Measurements from ENCODE around the gene ZNF287.
"Not testable (repeated sequence)": the region's sequence is repeated elsewhere in the genome, so short reads cannot be mapped to it uniquely, and the experiment has no call there.

Gene ZNF287
- 29.0 to 31.5 reads per million in 2 donors for total RNA-seq

GRCh38 chr17:16568541-16569357 is at the start of gene ZNF287:
Gene ZNF287, minus strand, starts transcription at chr17:16569204. Its CDS starts 1,473 bp downstream, at chr17:16567731.
- peak; percentile 81 for DNase-seq

DNA sequence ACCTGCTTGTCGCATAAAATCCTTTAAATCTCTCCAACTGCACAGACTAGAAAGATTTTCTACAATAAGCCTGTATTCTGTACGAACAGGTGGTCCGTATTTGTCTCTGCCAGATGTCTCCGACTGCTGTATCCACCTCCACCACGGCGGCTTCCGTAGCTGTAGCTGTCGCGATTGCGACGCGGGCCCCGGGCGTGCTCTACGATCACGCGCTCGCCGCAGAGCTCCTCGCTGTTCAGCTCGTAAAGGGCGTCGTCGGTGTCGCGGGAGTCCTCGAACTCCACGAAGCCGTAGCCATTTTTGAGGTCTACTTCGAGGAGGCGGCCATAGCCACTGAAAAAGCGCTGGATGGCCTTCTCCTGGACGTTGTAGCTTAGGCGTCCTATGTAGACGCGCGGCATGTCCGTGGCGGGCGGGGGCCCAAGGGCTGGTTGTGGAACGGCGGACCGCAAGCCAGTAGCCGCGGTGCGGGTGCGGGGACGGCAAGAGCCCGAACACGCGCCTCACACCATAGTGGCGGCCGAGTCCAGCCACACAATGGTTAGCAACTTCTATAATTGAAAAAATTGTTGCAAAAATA is 48.6 kb upstream of the ZNF287 start:
- DNase-seq, result no peak

GRCh38 chr17:16599537-16599936 is 30.5 kb upstream of the ZNF287 start:
- no peak for DNase-seq

DNA sequence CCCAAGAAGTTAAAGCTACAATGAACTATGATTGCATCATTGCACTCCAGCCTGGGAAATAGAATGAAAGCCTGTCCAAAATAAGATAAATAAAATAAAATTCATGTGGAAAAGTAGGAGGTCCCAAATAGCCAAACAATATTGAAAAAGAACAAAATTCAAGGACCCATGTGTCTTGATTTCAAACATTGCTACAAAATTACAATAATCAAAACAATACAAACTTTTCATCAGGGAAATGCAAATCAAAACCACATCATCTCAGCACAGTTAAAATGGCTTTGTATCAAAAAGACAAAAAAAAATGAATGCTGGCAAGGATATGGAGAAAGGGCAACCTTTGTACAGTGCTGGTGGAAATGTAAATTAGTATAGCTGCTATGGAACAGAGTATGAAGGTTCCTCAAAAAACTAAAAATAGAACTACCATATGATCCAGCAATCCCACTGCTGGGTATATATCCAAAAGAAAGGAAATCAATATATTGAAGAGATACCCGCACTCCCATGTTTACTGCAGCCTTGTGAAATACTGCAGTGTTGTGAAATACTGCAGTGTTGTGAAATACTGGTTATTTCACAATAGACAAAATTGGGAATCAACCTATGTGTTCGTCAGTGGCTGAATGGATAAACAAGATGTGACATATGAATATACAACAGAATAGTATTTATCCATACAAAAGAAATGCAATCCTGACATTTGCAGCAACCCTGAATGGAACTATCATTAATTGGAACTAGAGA is 24.5 kb upstream of the ZNF287 start:
- DNase-seq, result no peak

- DNase-seq, result peak; percentile 87
Observed at GRCh38 chr17:16589097-16589969, 20.3 kb upstream of the ZNF287 start.

DNA sequence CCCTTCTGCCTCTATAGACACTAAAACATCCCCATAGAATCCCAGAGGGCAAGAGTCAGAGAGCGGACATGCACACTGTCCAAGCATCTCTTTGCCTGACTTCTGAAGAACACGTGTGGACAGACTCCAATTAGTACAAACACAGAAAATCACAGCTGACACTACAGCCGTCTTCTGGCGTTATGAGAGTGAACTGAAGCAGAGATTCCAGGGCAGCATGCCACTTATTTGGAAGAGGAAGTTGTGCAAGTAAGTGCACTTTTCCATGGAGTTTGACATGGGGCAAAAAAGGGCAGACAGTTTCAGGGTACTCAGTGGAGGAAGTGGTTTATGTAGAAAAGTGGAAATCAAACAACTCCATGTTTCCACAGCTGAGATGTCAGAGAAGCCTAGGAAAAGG is 16.8 kb upstream of the ZNF287 start:
- no peak for DNase-seq

DNA sequence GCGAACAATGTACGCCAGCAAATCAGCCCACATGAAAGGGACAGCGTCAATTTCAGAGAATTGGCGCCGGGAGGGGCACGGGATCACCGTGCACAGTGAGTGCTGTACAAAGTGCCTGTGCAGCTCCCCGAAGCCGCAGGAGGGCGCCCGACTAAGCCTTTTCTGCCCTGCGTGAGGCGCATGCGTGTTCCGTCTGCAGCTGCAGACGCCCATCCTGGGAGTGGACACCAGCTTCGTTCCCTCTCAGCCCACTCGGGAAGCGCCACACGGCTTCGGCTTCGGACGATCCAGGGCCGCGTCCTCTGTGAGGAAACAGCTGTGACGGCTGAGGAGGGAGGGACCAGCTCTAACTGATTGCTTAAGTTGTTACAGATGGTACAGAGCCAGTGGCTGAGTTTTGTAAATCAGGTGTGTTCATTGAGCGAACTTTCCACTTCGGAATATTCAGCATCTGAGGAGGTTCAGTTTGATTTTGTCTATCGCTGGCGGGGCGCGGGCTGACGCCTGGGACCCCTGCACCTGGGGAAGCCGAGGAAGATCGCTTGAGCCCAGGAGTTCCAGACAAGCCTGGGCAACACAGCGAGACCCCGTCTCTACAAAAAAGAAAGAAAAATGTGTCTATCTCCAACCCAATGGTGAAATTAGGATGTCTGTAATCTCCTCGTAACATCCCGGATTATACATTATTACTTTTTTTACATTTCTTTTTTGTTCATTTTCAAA is 15.4 kb upstream of the ZNF287 start:
- DNase-seq, result peak; percentile 68

DNA sequence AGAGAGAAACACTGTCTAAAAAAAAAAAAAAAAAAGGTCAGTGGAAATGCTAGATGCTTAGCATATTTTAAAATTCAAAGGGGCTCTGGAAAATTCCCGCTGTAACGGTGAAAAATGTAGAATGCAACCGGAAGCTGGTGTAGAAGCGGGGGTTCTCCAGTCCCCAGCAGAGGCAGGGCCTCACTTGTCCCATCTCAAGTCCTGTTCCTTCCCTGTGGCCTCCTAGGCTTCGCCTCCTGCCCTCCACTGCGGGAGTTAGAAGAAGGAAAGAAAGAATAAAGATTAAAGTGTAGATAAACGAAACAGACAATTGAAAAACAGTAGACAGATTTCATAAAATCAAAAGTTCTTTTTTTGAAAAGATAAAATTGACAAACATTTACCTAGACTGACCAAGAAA is 14.8 kb upstream of the ZNF287 start:
- DNase-seq, result no peak

DNA sequence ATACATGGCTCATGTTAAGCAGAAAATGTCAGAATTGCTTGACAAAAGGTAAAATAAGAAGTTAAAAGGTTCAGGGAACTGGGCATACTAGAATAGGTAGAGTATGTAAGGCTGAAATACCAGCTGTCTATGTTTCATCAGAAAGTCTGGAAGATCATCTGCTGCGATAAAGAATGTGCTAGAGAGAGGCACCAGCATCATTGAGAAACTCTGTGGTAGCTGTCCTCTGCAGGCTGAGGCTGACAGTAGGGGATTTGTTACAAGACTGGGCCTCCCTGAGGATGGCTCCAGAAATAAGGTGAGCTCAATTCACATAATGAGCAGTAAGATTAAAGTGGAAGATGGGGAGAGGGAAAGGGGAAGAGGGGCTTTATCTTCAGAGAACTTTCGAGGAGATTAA is 4.5 kb upstream of the ZNF287 start:
- DNase-seq, result no peak

- no peak for DNase-seq
Observed at GRCh38 chr17:16569358-16569712, 331 bp upstream of the ZNF287 start.

DNA sequence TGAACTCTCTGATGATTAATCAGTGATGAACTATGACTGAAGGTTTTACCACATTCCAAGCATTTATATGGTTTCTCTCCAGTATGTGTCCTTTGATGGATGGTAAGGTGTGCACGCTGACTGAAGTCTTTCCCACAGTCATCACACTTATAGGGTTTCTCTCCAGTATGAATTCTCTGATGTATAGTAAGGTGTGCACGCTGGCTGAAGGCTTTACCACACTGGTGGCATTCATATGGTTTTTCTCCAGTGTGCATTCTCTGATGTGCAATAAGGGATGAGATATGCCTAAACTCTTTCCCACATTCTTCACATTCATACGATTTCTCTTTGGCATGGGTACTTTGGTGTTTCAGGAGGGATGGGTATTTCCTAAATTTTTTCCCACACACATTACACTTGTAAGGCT is 16.4 kb downstream of the ZNF287 start:
- DNase-seq, result no peak

DNA sequence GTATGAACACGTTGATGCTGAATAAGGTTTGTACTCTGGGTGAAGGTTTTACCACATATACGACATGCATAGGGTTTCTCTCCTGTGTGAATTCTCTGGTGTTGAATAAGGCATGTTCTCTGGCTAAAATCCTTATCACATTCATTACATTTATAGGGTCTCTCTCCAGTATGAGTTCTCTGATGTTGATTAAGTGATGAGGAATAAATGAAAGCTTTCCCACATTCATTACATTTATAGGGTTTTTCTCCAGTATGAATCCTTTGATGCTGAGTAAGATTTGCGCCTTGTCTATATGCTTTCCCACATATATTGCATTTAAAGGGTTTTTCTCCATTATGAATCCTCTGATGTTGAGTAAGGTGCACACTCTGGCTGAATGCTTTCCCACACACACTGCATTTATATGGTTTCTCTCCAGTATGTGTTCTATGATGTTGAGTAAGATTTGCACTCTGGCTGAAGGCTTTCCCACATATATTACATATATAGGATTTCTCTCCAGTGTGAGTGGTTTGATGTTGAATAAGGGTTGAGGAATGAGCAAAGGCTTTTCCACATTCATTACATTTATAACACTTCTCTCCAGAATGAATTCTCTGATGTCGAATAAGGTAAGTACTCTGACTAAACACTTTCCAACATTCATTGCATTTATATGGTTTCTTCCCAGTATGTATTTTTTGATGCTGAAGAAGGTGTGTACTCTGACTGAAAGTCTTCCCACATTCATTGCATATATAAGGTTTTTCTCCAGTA is 16.9 kb downstream of the ZNF287 start:
- DNase-seq, result no peak

DNA sequence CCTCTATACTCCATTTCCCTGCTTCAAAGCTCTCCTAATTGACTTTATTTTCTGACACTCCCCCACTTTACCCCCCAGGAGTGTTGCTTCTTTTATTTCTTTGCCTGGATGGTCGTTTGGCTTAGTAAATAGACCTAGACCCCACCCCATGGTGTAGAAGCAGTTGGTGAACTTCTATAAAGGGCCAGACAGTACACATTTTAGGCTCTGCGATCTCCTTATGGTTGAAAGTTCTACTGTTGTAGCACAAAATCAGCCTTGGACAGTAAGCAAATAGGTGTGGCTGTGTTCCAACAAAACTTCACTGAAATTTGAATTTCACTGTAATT is 31.9 kb downstream of the ZNF287 start:
- no peak for DNase-seq

DNA sequence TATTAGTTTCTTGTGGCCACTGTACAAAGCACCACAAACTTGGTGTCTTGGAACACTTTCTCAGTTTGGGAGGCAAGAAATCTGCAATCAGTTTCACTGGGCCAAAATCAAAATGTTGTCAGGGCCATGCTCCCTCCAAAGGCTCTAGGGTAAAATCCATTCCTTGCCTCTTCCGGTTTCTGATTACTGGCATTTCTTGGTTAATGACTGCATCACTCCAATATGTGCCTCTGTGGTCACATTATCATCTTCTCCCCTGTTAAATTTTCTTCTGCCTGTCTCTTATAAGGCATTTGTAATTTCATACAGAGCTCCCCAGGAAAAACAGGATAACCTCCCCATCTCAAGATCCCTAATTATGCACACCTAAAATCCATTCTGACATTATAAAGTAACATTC is 34.8 kb downstream of the ZNF287 start:
- DNase-seq, result no peak

DNA sequence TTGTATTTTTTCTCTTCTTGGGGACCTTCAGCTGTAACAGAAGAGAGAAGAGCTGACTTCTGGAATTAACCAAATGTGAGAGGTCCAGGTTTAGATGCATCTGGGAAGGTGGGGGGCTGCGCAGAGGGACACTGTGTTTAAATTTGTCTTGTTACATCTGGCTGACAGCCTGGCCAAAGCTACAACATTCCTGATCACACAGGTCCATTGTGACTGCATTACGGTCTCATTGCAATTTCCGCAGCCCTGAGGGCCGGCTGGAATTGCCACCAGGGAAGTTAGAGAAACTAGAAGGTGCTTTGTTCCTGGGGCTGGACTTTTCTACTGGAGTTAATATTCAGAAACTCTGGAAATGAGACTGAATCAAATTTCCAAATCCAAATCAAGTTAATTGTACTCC is 39.1 kb downstream of the ZNF287 start:
- no peak for DNase-seq

- no peak for DNase-seq
Observed at GRCh38 chr17:16527298-16527697, 41.7 kb downstream of the ZNF287 start.

- not testable (repeated sequence) for DNase-seq
Observed at GRCh38 chr17:16525556-16525955, 43.4 kb downstream of the ZNF287 start.

DNA sequence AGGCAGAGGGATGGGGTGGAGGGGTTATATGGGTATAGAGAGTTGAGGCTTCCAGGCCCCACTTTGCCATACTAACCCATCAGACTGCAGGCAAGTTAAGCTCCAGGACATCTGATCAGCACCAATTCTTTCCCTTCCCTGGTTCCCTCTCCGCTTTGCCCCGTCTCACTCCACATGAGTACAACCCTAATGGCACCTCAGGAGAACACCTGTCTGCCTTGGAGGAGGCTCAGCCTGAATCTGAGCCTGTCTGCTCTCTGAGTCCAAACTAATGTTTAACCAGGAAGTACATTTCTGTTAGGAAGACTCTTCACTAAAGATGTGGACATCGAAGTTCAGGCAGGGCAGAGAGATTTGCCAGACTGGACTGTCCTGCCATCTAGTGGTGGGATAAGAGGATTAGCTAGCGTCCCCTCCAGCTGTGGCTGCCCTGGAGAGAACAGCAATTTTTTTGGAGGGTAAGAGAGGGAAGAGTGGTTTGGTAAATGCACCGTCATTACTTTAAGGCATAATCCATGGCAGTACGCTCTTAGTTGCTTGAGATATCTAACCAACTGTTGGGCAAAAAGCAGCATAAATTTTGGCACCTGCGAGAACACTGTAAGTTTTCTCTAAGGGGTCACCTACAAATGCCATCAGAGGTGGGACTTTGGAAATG is 47.8 kb downstream of the ZNF287 start:
- no peak for DNase-seq

- no peak for DNase-seq
Observed at GRCh38 chr17:16519021-16519420, 50.0 kb downstream of the ZNF287 start.

DNA sequence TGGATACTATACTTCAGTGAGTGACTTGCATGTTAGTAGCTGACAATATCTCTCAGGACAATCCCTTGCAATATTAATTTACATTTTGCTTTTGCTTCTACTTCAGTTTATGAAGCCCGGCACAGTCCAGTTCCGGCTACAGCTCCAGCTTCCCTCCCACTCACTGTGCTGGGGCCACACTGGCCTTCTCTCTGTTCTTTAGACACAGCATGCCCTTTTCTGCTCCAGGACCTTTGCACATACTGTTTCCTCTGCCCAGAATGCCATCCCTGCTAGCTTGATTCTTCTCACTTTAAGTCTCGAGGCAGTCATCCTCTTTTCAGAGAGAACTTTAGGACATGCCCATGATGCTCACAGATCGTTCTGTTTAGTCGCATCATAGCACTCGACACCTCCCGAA is 51.5 kb downstream of the ZNF287 start:
- no peak for DNase-seq

GRCh38 chr17:16516594-16517051 is 52.4 kb downstream of the ZNF287 start:
- no peak for DNase-seq
